H9 (cell line): ENCODE results near the gene DGKB. TPM values are rescaled to one million over a fixed set of nuclear protein-coding genes. Genes with fewer than 3 reads are reported as not detected.

Experiments
- DNase-seq: peaks from one replicate; pipeline ENCODE4 v3.0.0-alpha.2; 2017
- H2AFZ ChIP-seq: one replicate; pipeline ENCODE4 v1.6.1; 2013; ENCODE audit warnings: mild to moderate bottlenecking, low read length, control low read depth, moderate library complexity
- H2AK5ac ChIP-seq: 2 replicates; pipeline ENCODE4 v1.6.1; 2013; ENCODE audit warnings: low read length, control low read depth, mixed read lengths; ENCODE audit not compliant: insufficient read length
- H2BK120ac ChIP-seq: one replicate; pipeline ENCODE4 v1.6.1; 2013; ENCODE audit warnings: low read depth, mild to moderate bottlenecking, low read length, control low read depth, inconsistent platforms; ENCODE audit not compliant: poor library complexity, severe bottlenecking
- H2BK12ac ChIP-seq: 2 replicates; pipeline ENCODE4 v1.6.1; 2013; ENCODE audit warnings: low read length, control low read depth, mixed read lengths, low read depth; ENCODE audit not compliant: insufficient read length
- H2BK15ac ChIP-seq: 2 replicates; pipeline ENCODE4 v1.6.1; 2013; ENCODE audit warnings: low read depth, low read length, control low read depth
- H2BK20ac ChIP-seq: one replicate; pipeline ENCODE4 v1.6.1; 2013; ENCODE audit warnings: low read depth, mild to moderate bottlenecking, low read length, control low read depth, inconsistent platforms; ENCODE audit not compliant: poor library complexity, severe bottlenecking
- H2BK5ac ChIP-seq: 2 replicates; pipeline ENCODE4 v1.6.1; 2013; ENCODE audit warnings: low read length, control low read depth, mixed read lengths; ENCODE audit not compliant: insufficient read length
- H3K14ac ChIP-seq: 2 replicates; pipeline ENCODE4 v1.6.1; 2013; ENCODE audit warnings: low read length, control low read depth; ENCODE audit not compliant: insufficient read depth
- H3K18ac ChIP-seq: 2 replicates; pipeline ENCODE4 v1.6.1; 2013; ENCODE audit warnings: low read depth, mild to moderate bottlenecking, mixed read lengths, low read length, control low read depth; ENCODE audit not compliant: insufficient read length
- H3K23ac ChIP-seq: 2 replicates; pipeline ENCODE4 v1.6.1; 2013; ENCODE audit warnings: low read length, control low read depth, mixed read lengths, low read depth; ENCODE audit not compliant: insufficient read length
- H3K23me2 ChIP-seq: 2 replicates; pipeline ENCODE4 v1.6.1; 2013; ENCODE audit warnings: low read depth, mild to moderate bottlenecking, mixed read lengths, low read length, control low read depth; ENCODE audit not compliant: insufficient read length, poor library complexity, severe bottlenecking
- H3K27ac ChIP-seq: 2 replicates; pipeline ENCODE4 v1.5.1; 2013; ENCODE audit warnings: low read length, control low read depth, mixed read lengths, low read depth; ENCODE audit not compliant: insufficient read length
- H3K27me3 ChIP-seq: 2 replicates; pipeline ENCODE4 v1.6.1; 2013; ENCODE audit warnings: low read length, control low read depth, inconsistent platforms; ENCODE audit not compliant: insufficient read depth
- H3K4ac ChIP-seq: 2 replicates; pipeline ENCODE4 v1.6.1; 2013; ENCODE audit warnings: low read depth, mild to moderate bottlenecking, control low read depth, inconsistent platforms, low read length, moderate library complexity
- H3K4me1 ChIP-seq: 2 replicates; pipeline ENCODE4 v1.6.1; 2013; ENCODE audit warnings: low read length, control low read depth, inconsistent platforms; ENCODE audit not compliant: insufficient read depth
- H3K4me2 ChIP-seq: 2 replicates; pipeline ENCODE4 v1.6.1; 2013; ENCODE audit warnings: low read length, control low read depth, mixed read lengths; ENCODE audit not compliant: insufficient read length, insufficient read depth
- H3K56ac ChIP-seq: 2 replicates; pipeline ENCODE4 v1.6.1; 2013; ENCODE audit warnings: low read depth, mild to moderate bottlenecking, mixed read lengths, low read length, control low read depth; ENCODE audit not compliant: insufficient read length
- H3K79me1 ChIP-seq: 2 replicates; pipeline ENCODE4 v1.6.1; 2013; ENCODE audit warnings: low read depth, mild to moderate bottlenecking, moderate library complexity, low read length, control low read depth, inconsistent platforms; ENCODE audit not compliant: insufficient read depth, poor library complexity, severe bottlenecking
- H3K79me2 ChIP-seq: 2 replicates; pipeline ENCODE4 v1.6.1; 2013; ENCODE audit warnings: low read length, control low read depth, inconsistent platforms; ENCODE audit not compliant: insufficient read depth
- H3K9ac ChIP-seq: 2 replicates; pipeline ENCODE4 v1.6.1; 2013; ENCODE audit warnings: low read length, control low read depth, mixed read lengths; ENCODE audit not compliant: insufficient read length; ENCODE audit errors: extremely low read depth
- H3K9me3 ChIP-seq: one replicate; pipeline ENCODE4 v1.6.1; 2013; ENCODE audit warnings: low read depth, low read length, inconsistent platforms; ENCODE audit not compliant: control insufficient read depth
- H3T11ph ChIP-seq: one replicate; pipeline ENCODE4 v1.6.1; 2013; ENCODE audit warnings: mild to moderate bottlenecking, low read length, control low read depth, inconsistent platforms
- H4K20me1 ChIP-seq: one replicate; pipeline ENCODE4 v1.6.1; 2013; ENCODE audit not compliant: control insufficient read depth, insufficient read length, insufficient read depth
- H4K5ac ChIP-seq: 2 replicates; pipeline ENCODE4 v1.6.1; 2013; ENCODE audit warnings: low read depth, mild to moderate bottlenecking, mixed read lengths, low read length, control low read depth; ENCODE audit not compliant: insufficient read length
- H4K8ac ChIP-seq: replicated peaks from 2 replicates; pipeline ENCODE4 v1.6.1; 2013; ENCODE audit warnings: low read length, control low read depth, mixed read lengths, low read depth; ENCODE audit not compliant: insufficient read length
- H4K91ac ChIP-seq: 2 replicates; pipeline ENCODE4 v1.6.1; 2013; ENCODE audit warnings: low read depth, mild to moderate bottlenecking, moderate library complexity, mixed read lengths, low read length, control low read depth; ENCODE audit not compliant: insufficient read length
- H3K27ac Mint-ChIP-seq, 3 experiments: 2 replicates in 2 of 3; 3 replicates in 1 of 3; pipeline ENCODE4 v1.8.0; 2020 to 2021; ENCODE audit warnings: mixed read lengths in 3 of 3, mild to moderate bottlenecking in 1 of 3, moderate library complexity in 1 of 3
- H3K27me3 Mint-ChIP-seq: 2 replicates; pipeline ENCODE4 v1.8.0; 2021; ENCODE audit warnings: low read depth, mild to moderate bottlenecking, moderate library complexity, mixed read lengths
- H3K36me3 Mint-ChIP-seq, 3 experiments: 2 replicates in 2 of 3; 3 replicates in 1 of 3; pipeline ENCODE4 v1.8.0; 2020 to 2021; ENCODE audit warnings: low read depth in 3 of 3, mixed read lengths in 3 of 3; ENCODE audit not compliant: insufficient read depth in 1 of 3
- H3K4me1 Mint-ChIP-seq, 2 experiments: 2 replicates each; pipeline ENCODE4 v1.8.0; 2020; ENCODE audit warnings: mixed read lengths in 2 of 2
- H3K4me3 Mint-ChIP-seq, 2 experiments: 2 replicates in 1 of 2; 3 replicates in 1 of 2; pipeline ENCODE4 v1.8.0; 2020 to 2021; ENCODE audit warnings: mild to moderate bottlenecking in 2 of 2, mixed read lengths in 2 of 2, moderate library complexity in 1 of 2
- H3K9me3 Mint-ChIP-seq, 2 experiments: 2 replicates in 1 of 2; 3 replicates in 1 of 2; pipeline ENCODE4 v1.8.0; 2020; ENCODE audit warnings: mild to moderate bottlenecking in 2 of 2, mixed read lengths in 2 of 2, moderate library complexity in 1 of 2
- total RNA-seq: library from RNA; stranded (reverse); gene quantifications from 2 replicates; pipeline ENCODE4 v1.2.1, GENCODE V29; 2021
- TF ChIP-seq, protein P1 (sequence below): fragments of 200-600 bp; sonication (generic); conservative IDR thresholded peaks from 3 replicates; pipeline ENCODE4 v1.8.0; 2021; ENCODE audit warnings: antibody characterized with exemption, mild to moderate bottlenecking

DGKB gene
- total RNA-seq, 1 experiment from 2014 or later, result 0.26 TPM

DNA sequence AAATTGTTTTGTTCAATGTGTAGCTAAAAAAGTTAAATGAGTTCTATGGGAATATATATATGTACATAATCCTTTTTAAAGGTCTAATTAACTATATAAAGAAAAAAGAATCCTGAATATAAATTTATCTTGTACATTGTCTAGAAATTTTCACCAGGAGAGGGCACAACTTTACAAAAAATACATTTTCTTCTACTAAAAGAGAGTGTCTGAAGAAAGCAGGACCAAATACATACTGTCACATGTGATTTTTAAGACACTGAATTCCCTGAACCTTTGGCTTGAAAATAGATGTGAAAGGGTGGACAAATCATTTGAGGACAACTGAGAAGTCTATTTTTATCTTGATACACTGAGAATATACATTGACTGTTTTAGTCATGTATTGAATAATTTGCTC, 204.3 kb downstream of the DGKB start:
- Mint-ChIP-seq H3K27me3 (no peaks in the 10 kb centered on the region), H3K9me3 (no peaks in the 10 kb centered on the region), H3K4me3 (no peak overlapping the region), H3K4me1 (no peaks in the 10 kb centered on the region), H3K27ac (no peak overlapping the region), H3K36me3 (peaks cover 0 to 2% (median 0%) of the 10 kb centered on the region in 3 experiments; a peak in 2 of 7 replicates)
- Histone ChIP-seq H3K56ac (no peak overlapping the region), H3K79me1 (no peaks in the 10 kb centered on the region), H3K4me2 (no peak overlapping the region), H2BK120ac (no peak overlapping the region), H3K9me3 (no peaks in the 10 kb centered on the region), H3T11ph (no peak overlapping the region), H2AFZ (no peak overlapping the region), H2AK5ac (no peak overlapping the region), H3K23ac (no peak overlapping the region), H3K18ac (no peak overlapping the region), H3K23me2 (no peaks in the 10 kb centered on the region), H3K27ac (no peak overlapping the region), H3K27me3 (no peaks in the 10 kb centered on the region), H4K20me1 (no peaks in the 10 kb centered on the region), H4K91ac (no peak overlapping the region), H3K79me2 (no peaks in the 10 kb centered on the region), H4K8ac (no peak overlapping the region), H3K9ac (no peak overlapping the region), H2BK5ac (no peak overlapping the region), H3K4ac (no peak overlapping the region), H3K14ac (no peak overlapping the region), H2BK15ac (no peak overlapping the region), H4K5ac (no peak overlapping the region), H2BK12ac (no peak overlapping the region), H3K4me1 (no peaks in the 10 kb centered on the region), H2BK20ac (no peak overlapping the region)
- no peak for DNase-seq
- TF ChIP-seq, protein P1, sequence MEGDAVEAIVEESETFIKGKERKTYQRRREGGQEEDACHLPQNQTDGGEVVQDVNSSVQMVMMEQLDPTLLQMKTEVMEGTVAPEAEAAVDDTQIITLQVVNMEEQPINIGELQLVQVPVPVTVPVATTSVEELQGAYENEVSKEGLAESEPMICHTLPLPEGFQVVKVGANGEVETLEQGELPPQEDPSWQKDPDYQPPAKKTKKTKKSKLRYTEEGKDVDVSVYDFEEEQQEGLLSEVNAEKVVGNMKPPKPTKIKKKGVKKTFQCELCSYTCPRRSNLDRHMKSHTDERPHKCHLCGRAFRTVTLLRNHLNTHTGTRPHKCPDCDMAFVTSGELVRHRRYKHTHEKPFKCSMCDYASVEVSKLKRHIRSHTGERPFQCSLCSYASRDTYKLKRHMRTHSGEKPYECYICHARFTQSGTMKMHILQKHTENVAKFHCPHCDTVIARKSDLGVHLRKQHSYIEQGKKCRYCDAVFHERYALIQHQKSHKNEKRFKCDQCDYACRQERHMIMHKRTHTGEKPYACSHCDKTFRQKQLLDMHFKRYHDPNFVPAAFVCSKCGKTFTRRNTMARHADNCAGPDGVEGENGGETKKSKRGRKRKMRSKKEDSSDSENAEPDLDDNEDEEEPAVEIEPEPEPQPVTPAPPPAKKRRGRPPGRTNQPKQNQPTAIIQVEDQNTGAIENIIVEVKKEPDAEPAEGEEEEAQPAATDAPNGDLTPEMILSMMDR, result no peak; the same call in 2 of the 3 replicates
